ENCODE data around the gene CDK7.

DNA sequence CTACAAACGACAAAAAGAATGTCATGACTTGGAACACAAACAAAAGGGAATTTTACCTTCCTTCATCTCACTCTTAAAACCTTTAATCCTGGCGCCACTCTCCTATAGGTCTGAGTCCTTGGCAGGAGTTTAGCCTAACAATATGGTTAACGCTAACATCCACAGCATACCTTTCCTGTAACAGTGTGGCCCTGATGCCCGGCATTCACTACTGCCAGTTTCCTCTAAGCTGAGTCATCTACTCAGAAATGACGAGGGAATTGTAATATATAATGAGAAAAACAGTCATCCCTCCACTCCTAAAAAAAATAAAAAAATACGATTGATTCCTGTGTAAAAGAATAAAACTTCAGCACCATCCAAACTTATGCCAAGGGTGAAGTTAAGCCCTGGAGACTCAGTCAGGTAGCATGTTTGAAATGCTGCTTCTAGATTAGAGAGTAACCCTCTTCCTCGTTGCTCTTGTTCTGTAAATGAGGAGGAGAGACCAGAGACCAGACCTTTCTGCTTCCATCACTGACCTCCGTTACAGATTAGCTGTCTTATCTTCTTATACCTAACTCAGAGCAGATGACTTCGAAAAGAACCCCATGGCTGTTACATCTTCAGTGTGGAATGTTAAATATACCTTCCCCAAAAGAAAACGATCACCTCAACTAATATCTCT lies 60.5 kb downstream of the CDK7 start:
- TF ChIP-seq, protein P1, sequence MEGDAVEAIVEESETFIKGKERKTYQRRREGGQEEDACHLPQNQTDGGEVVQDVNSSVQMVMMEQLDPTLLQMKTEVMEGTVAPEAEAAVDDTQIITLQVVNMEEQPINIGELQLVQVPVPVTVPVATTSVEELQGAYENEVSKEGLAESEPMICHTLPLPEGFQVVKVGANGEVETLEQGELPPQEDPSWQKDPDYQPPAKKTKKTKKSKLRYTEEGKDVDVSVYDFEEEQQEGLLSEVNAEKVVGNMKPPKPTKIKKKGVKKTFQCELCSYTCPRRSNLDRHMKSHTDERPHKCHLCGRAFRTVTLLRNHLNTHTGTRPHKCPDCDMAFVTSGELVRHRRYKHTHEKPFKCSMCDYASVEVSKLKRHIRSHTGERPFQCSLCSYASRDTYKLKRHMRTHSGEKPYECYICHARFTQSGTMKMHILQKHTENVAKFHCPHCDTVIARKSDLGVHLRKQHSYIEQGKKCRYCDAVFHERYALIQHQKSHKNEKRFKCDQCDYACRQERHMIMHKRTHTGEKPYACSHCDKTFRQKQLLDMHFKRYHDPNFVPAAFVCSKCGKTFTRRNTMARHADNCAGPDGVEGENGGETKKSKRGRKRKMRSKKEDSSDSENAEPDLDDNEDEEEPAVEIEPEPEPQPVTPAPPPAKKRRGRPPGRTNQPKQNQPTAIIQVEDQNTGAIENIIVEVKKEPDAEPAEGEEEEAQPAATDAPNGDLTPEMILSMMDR (IDR thresholded peaks at IDR 0.05): no peak
- no peak for TF ChIP-seq POLR2A (IDR thresholded peaks at IDR 0.05)

Data from lower leg skin (tissue), 3 donors.